Mucosa of descending colon (tissue), 3 donors: ENCODE results near the gene SPTBN4. TPM values are rescaled to one million over a fixed set of nuclear protein-coding genes. Genes with fewer than 3 reads are reported as not detected.

Source experiments
- ATAC-seq: fragments of 200-7000 bp; cut with Tn5 transposase; one replicate; pipeline ENCODE4 v1.9.1; 2020; ENCODE audit warnings: mild to moderate bottlenecking, moderate library complexity
- DNase-seq, 3 donors: peaks; one replicate each; pipeline ENCODE4 v3.0.0-alpha.2; 2020
- H3K36me3 ChIP-seq: fragments of 200-600 bp; one replicate; pipeline ENCODE4 v1.8.0; 2021; ENCODE audit warnings: low read depth, mild to moderate bottlenecking
- H3K4me1 ChIP-seq: fragments of 200-600 bp; one replicate; pipeline ENCODE4 v1.8.0; 2021; ENCODE audit warnings: low read depth, mild to moderate bottlenecking
- H3K4me3 ChIP-seq: fragments of 200-600 bp; one replicate; pipeline ENCODE4 v1.8.0; 2021; ENCODE audit warnings: mild to moderate bottlenecking
- H3K9me3 ChIP-seq: fragments of 200-600 bp; one replicate; pipeline ENCODE4 v1.8.0; 2021; ENCODE audit warnings: mild to moderate bottlenecking
- intact Hi-C, 2 donors: fragments of 100-400 bp; cut with DNase I in 1 of 2; cut with micrococcal nuclease in 1 of 2; formaldehyde crosslinking; loops; one replicate each; pipeline versions ENCODE4 v1.11.0 to v1.11.1; 2022; cut with DNase I, micrococcal nuclease
- total RNA-seq, 3 donors: library from RNA; stranded (reverse); fragmentation: NEBNext Ultra II Directional in 2 of 3; extraction: Animal tissue kit (Norgen Biotek cat#: 25700) in 2 of 3; gene quantifications; one replicate each; pipeline versions ENCODE4 v1.2.1 to v1.2.4, GENCODE V29; 2021 to 2023
- TF ChIP-seq, protein P1 (sequence below): fragments of 200-600 bp; IDR thresholded peaks from one replicate; pipeline ENCODE4 v1.8.0; 2022; ENCODE audit warnings: antibody characterized with exemption, mild to moderate bottlenecking
- donor health status: DM: no; HTN: no; CAD: no; lungs with moderate emphysema.
- donor health status: DM: no; HTN: no; CAD: no.
- donor health status: DM: no; HTN: yes; CAD: no.

Gene SPTBN4
- total RNA-seq, 3 donors from 2014 or later, result 0.29 to 4.1 (median 0.82) TPM

DNA sequence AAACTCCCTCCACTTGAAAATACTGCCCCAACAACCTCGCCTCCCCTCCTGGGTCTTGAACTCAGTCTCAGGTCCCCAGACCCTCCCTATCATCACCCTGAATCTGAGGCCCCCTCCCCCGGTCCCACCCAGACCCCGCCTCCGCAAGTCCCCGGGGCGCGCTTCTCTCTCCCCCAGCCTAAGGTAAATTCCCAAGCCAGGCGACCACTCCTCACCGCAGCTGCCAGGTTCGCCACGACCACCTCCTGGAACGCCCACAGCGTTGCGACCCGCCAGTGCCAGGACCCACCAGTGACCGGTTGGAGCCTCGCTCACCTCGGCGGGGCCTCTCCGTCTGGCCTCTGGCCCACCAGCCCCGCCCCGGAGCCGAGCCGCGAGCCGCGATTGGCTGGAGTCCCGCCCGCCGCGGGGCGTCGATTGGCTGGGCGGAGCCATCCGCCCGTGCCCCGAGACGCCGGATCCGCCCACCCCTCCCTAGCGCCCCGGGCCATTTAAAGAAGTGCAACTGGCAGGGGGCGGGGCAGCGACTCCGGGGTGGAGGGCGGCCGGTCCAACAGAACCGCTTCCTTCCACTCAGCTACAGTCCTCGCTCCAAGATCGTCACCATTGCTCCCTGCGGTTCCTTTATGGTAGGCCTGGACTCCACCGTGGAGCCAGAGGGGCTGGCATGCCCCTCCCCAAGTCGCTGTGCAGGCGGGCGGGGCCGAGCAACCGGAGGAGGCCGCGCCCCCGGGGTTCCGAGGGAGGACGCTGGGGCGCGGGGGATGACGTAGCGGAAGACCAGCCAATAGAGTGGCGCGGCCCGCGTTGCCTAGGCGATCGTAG is 22.6 kb upstream of the SPTBN4 start, which contains the start of gene SERTAD3:
Gene SERTAD3 (minus strand): TSS at position 336 of the 825 bp plus-strand sequence. CDS start 2,255 bp downstream, outside the sequence.
- DNase-seq, result peak; percentile 98
- Histone ChIP-seq H3K4me1 (peaks cover 12% of the 10 kb centered on the region), H3K9me3 (no peaks in the 10 kb centered on the region), H3K4me3 (peak within 1 kb of the TSS; percentile 85), H3K36me3 (peaks cover 5% of the 10 kb centered on the region)
- TF ChIP-seq, protein P1, sequence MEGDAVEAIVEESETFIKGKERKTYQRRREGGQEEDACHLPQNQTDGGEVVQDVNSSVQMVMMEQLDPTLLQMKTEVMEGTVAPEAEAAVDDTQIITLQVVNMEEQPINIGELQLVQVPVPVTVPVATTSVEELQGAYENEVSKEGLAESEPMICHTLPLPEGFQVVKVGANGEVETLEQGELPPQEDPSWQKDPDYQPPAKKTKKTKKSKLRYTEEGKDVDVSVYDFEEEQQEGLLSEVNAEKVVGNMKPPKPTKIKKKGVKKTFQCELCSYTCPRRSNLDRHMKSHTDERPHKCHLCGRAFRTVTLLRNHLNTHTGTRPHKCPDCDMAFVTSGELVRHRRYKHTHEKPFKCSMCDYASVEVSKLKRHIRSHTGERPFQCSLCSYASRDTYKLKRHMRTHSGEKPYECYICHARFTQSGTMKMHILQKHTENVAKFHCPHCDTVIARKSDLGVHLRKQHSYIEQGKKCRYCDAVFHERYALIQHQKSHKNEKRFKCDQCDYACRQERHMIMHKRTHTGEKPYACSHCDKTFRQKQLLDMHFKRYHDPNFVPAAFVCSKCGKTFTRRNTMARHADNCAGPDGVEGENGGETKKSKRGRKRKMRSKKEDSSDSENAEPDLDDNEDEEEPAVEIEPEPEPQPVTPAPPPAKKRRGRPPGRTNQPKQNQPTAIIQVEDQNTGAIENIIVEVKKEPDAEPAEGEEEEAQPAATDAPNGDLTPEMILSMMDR, result no peak
- ATAC-seq, result peak; percentile 84
- intact Hi-C loops, result no loop called here

DNA sequence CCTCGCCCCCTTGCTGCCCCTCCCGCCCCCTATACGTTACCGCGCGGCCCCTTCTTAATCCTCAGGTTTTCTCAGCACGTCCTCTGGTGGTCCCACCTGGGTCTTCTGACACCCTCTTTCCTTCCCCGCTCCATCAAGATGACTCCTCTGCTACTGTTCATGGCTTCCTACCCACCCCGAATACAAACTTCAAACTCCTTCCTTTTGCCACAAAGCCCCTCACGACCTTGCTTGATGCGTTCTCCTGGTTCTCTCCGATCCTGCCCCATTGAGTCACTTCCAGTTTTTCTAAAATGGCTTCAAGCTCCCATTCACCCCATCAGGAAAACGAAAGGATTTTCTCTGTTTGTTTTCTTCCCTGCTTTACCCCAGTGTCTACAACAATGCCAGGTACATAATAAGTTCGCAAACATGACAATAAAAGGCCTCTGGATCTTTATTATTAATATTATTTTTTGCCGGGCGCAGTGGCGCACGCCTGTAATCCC is 21.9 kb upstream of the SPTBN4 start:
- TF ChIP-seq, protein P1, result no peak
- intact Hi-C loops, result no loop called here
- peak overlapping the region; percentile 85 for H3K4me3 ChIP-seq
- peaks cover 5% of the 10 kb centered on the region for H3K36me3 ChIP-seq
- ATAC-seq (no peak), DNase-seq (no peak)
- peaks cover 12% of the 10 kb centered on the region for H3K4me1 ChIP-seq
- H3K9me3 ChIP-seq, result no peaks in the 10 kb centered on the region

DNA sequence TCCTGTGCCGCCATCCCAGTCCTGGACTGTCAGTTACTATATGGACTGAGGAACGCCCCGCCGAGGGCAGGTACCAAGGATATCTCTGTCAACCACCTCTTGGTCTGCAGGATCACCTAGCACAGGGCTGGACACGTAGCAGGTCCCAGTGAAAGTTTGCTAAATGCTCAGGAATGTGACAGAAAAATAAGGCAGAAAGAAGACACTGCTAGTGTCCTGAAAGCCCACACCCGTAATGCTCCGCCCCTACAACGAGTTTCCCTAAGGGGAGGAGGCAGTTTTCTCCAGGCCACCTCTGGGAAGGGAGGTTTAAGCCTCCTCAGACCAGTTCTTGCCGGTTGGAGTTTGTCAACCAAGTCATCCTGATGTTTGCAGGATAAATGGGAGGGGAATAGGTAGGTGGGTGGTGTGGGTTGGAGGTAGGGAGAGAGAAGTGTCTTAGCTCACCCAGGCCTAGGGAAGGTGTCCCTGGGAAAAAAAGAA is 21.0 kb upstream of the SPTBN4 start:
- H3K4me1 ChIP-seq, result peaks cover 12% of the 10 kb centered on the region
- peaks cover 5% of the 10 kb centered on the region for H3K36me3 ChIP-seq
- no peak overlapping the region for H3K4me3 ChIP-seq
- intact Hi-C loops, result no loop called here
- no peak for ATAC-seq
- TF ChIP-seq, protein P1, result no peak
- peak in 2 of 3 donors; percentile 58 to 80 for DNase-seq
- no peaks in the 10 kb centered on the region for H3K9me3 ChIP-seq

DNA sequence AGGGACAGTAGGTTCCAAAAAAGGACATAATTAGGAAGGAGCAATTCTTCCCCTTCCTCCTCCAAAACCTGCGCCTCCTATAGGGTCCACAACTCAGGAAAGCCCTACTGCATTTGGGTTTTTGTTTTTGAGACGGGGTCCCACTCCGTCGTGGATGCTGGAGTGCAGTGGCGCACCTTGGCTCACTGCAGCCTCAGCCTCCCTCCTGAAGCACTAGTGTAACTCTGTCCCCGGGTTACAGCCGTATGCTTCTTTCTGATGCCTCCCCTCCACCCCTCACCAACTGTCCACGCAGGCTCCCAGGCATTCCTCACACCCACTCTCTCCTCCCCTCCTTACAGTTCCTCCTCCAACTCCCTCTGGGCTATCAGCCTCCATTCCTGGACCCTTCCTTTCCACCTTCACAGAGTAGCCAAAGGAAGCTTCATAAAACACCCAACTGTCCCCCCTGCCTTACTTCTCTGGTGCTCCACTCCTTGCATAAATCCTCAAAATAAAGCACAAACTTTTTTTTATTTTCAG is 20.5 kb upstream of the SPTBN4 start:
- intact Hi-C loops, result no loop called here
- DNase-seq (no peak), ATAC-seq (no peak)
- TF ChIP-seq, protein P1, result no peak
- Histone ChIP-seq H3K9me3 (no peaks in the 10 kb centered on the region), H3K4me3 (no peak overlapping the region), H3K36me3 (peaks cover 5% of the 10 kb centered on the region), H3K4me1 (peaks cover 12% of the 10 kb centered on the region)

DNA sequence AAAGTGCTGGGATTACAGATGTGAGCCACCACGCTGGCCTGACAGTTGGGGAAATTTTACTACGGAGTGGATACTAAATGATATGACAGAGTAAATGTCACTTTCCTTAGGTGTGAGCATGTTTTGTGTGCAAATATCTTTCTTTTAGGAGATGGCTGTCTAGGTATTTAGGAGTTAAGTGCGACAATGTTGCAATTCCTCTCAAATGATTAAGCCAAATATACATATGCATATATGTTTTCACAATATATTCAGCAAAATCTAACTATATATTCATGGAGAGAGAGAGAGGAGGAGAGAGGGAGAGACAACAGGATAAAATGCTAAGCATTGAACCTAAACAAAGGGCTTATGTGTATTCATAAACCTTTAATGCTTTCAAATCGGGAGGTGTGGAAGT is 17.3 kb upstream of the SPTBN4 start:
- TF ChIP-seq, protein P1, result no peak
- no peak for DNase-seq
- Histone ChIP-seq H3K4me1 (peaks cover 5% of the 10 kb centered on the region), H3K9me3 (no peaks in the 10 kb centered on the region), H3K36me3 (no peaks in the 10 kb centered on the region), H3K4me3 (no peak overlapping the region)
- ATAC-seq, result no peak
- intact Hi-C loops, result no loop called here
